Neuronal stem cell (in vitro differentiated cells): ENCODE measurements around the gene ANKDD1B.
A peak's percentile ranks its signal among the peaks of the same experiment; 100 is the strongest.

ENCODE experiments used
- DNase-seq: peaks from one replicate; pipeline ENCODE4 v3.0.0-alpha.2; 2013; ENCODE audit warnings: low spot score
- H2AFZ ChIP-seq: one replicate; pipeline ENCODE4 v1.6.1; 2013; ENCODE audit warnings: mild to moderate bottlenecking, low read length, inconsistent platforms
- H2AK5ac ChIP-seq: 2 replicates; pipeline ENCODE4 v1.6.1; 2013; ENCODE audit warnings: low read depth, mild to moderate bottlenecking, inconsistent platforms, low read length, moderate library complexity, mixed read lengths
- H2BK120ac ChIP-seq: 2 replicates; pipeline ENCODE4 v1.6.1; 2013; ENCODE audit warnings: low read depth, mild to moderate bottlenecking, inconsistent platforms, low read length, moderate library complexity, mixed read lengths
- H2BK12ac ChIP-seq: one replicate; pipeline ENCODE4 v1.6.1; 2013; ENCODE audit warnings: low read length, inconsistent platforms
- H2BK15ac ChIP-seq: 2 replicates; pipeline ENCODE4 v1.6.1; 2013; ENCODE audit warnings: mild to moderate bottlenecking, low read length, inconsistent platforms, mixed read lengths
- H2BK5ac ChIP-seq: one replicate; pipeline ENCODE4 v1.6.1; 2013; ENCODE audit warnings: inconsistent platforms, mild to moderate bottlenecking, low read length, moderate library complexity
- H3K14ac ChIP-seq: one replicate; pipeline ENCODE4 v1.6.1; 2013; ENCODE audit warnings: low read length, inconsistent platforms
- H3K18ac ChIP-seq: 2 replicates; pipeline ENCODE4 v1.6.1; 2013; ENCODE audit warnings: low read length, inconsistent platforms
- H3K23ac ChIP-seq: 2 replicates; pipeline ENCODE4 v1.6.1; 2013; ENCODE audit warnings: low read depth, mild to moderate bottlenecking, mixed read lengths, low read length, inconsistent platforms; ENCODE audit not compliant: poor library complexity
- H3K27ac ChIP-seq: replicated peaks from 3 replicates; pipeline ENCODE4 v1.5.1; 2013; ENCODE audit warnings: low read length, inconsistent platforms
- H3K27me3 ChIP-seq, 3 experiments: 2 replicates each; pipeline ENCODE4 v1.6.1; 2013; ENCODE audit warnings: low read length in 3 of 3, mild to moderate bottlenecking in 2 of 3, inconsistent platforms in 1 of 3, low read depth in 1 of 3, mixed read lengths in 1 of 3, moderate library complexity in 1 of 3; ENCODE audit not compliant: control insufficient read depth in 3 of 3, insufficient read depth in 3 of 3
- H3K36me3 ChIP-seq, 2 donors: replicated peaks in 1 of 2; 2 replicates each; pipeline ENCODE4 v1.6.1; 2013; ENCODE audit warnings: low read length in 2 of 2; ENCODE audit not compliant: control insufficient read depth in 2 of 2, insufficient read depth in 2 of 2
- H3K4ac ChIP-seq: 2 replicates; pipeline ENCODE4 v1.6.1; 2013; ENCODE audit warnings: inconsistent platforms, mild to moderate bottlenecking, low read length, moderate library complexity
- H3K4me1 ChIP-seq, 2 donors: 1 replicate in 1 of 2; 2 replicates in 1 of 2; pipeline ENCODE4 v1.6.1; 2013; ENCODE audit warnings: low read length in 2 of 2, low read depth in 1 of 2; ENCODE audit not compliant: control insufficient read depth in 2 of 2, insufficient read depth in 1 of 2
- H3K4me2 ChIP-seq: one replicate; pipeline ENCODE4 v1.6.1; 2013; ENCODE audit warnings: mild to moderate bottlenecking, low read length, inconsistent platforms; ENCODE audit not compliant: insufficient read depth, poor library complexity, severe bottlenecking
- H3K4me3 ChIP-seq, 2 donors: 2 replicates each; pipeline ENCODE4 v1.5.1; 2013; ENCODE audit warnings: low read length in 2 of 2, mild to moderate bottlenecking in 2 of 2, inconsistent platforms in 1 of 2, moderate library complexity in 1 of 2
- H3K79me1 ChIP-seq: one replicate; pipeline ENCODE4 v1.6.1; 2013; ENCODE audit warnings: low read depth, mild to moderate bottlenecking, inconsistent platforms, low read length, moderate library complexity
- H3K9ac ChIP-seq: one replicate; pipeline ENCODE4 v1.6.1; 2013; ENCODE audit warnings: mild to moderate bottlenecking, low read depth, low read length, inconsistent platforms; ENCODE audit not compliant: poor library complexity
- H3K9me3 ChIP-seq, 2 donors: replicated peaks in 1 of 2; 2 replicates each; pipeline versions ENCODE3 to v1.6.1; 2013; ENCODE audit warnings: low read length in 2 of 2, mild to moderate bottlenecking in 2 of 2, inconsistent platforms in 1 of 2, low read depth in 1 of 2, mixed read lengths in 1 of 2, moderate library complexity in 1 of 2; ENCODE audit not compliant: control insufficient read depth in 2 of 2, insufficient read depth in 1 of 2
- H4K8ac ChIP-seq: one replicate; pipeline ENCODE4 v1.6.1; 2013; ENCODE audit warnings: low read depth, mild to moderate bottlenecking, inconsistent platforms, low read length, moderate library complexity
- H4K91ac ChIP-seq: one replicate; pipeline ENCODE4 v1.6.1; 2013; ENCODE audit warnings: low read length, low read depth, mild to moderate bottlenecking, inconsistent platforms; ENCODE audit not compliant: poor library complexity
- WGBS, 2 donors: extraction: QIAGEN DNeasy Blood & Tissue Kit; methylation state at CpG; one replicate each; pipeline ENCODE4 v1.1.7; 2013; ENCODE audit warnings: missing lambda C conversion rate in 2 of 2, mixed read lengths in 1 of 2; ENCODE audit not compliant: insufficient read length in 2 of 2, insufficient replicate concordance in 1 of 2; ENCODE audit errors: extremely low coverage in 2 of 2; 5-methylcytosine and 5-hydroxymethylcytosine counted together

The ANKDD1B gene

GRCh38 chr5:75623846-75624245, 12.6 kb downstream of the ANKDD1B start:
- no peaks in the 10 kb centered on the region for H3K9me3 ChIP-seq
- H2BK5ac ChIP-seq: no peak overlapping the region
- no peaks in the 10 kb centered on the region for H3K27me3 ChIP-seq
- H4K8ac ChIP-seq: no peak overlapping the region
- H2BK12ac ChIP-seq: no peak overlapping the region
- H4K91ac ChIP-seq: no peak overlapping the region
- no peak overlapping the region for H2BK15ac ChIP-seq
- no peak overlapping the region for H3K9ac ChIP-seq
- no peak overlapping the region for H3K18ac ChIP-seq
- no peak overlapping the region for H2AK5ac ChIP-seq
- H2AFZ ChIP-seq: peak overlapping the region; percentile 21
- H3K4me2 ChIP-seq: no peak overlapping the region
- H3K27ac ChIP-seq: no peak overlapping the region
- DNase-seq: no peak
- no peaks in the 10 kb centered on the region for H3K4me1 ChIP-seq
- no peaks in the 10 kb centered on the region for H3K79me1 ChIP-seq
- H3K36me3 ChIP-seq: no peaks in the 10 kb centered on the region
- H3K14ac ChIP-seq: no peak overlapping the region
- H3K4ac ChIP-seq: no peak overlapping the region
- H3K4me3 ChIP-seq: no peak overlapping the region
- no peak overlapping the region for H3K23ac ChIP-seq
- no peak overlapping the region for H2BK120ac ChIP-seq

DNA sequence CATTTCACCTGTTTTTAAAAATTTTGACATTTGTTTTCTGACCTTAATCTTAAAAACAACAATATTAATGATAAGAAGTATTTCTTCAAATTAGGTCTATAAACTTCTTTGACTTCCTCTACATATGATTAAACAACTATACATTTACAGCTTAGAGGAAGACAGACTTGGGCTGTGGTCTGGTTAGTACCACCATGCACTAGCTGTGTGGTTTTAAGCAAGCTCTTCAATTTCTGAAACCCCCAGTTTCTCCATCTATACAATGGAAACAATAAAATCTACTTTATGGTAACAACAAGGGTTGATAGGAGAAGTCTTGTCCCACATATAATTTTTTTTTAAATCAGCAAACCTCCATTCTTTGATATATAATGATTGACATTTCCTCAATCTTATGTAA, 15.7 kb downstream of the ANKDD1B start:
- no peaks in the 10 kb centered on the region for H3K4me1 ChIP-seq
- H2BK5ac ChIP-seq: no peak overlapping the region
- H3K4ac ChIP-seq: no peak overlapping the region
- no peaks in the 10 kb centered on the region for H3K79me1 ChIP-seq
- no peaks in the 10 kb centered on the region for H3K36me3 ChIP-seq
- H3K4me2 ChIP-seq: no peak overlapping the region
- H3K27me3 ChIP-seq: no peaks in the 10 kb centered on the region
- no peak overlapping the region for H4K8ac ChIP-seq
- H2BK15ac ChIP-seq: no peak overlapping the region
- H3K9me3 ChIP-seq: no peaks in the 10 kb centered on the region
- no peak overlapping the region for H3K18ac ChIP-seq
- no peak overlapping the region for H3K14ac ChIP-seq
- no peak overlapping the region for H3K9ac ChIP-seq
- no peak overlapping the region for H2AK5ac ChIP-seq
- no peak overlapping the region for H3K23ac ChIP-seq
- no peak overlapping the region for H3K4me3 ChIP-seq
- H4K91ac ChIP-seq: no peak overlapping the region
- H2BK120ac ChIP-seq: no peak overlapping the region
- DNase-seq: no peak
- no peak overlapping the region for H3K27ac ChIP-seq
- no peak overlapping the region for H2AFZ ChIP-seq
- no peak overlapping the region for H2BK12ac ChIP-seq

DNA sequence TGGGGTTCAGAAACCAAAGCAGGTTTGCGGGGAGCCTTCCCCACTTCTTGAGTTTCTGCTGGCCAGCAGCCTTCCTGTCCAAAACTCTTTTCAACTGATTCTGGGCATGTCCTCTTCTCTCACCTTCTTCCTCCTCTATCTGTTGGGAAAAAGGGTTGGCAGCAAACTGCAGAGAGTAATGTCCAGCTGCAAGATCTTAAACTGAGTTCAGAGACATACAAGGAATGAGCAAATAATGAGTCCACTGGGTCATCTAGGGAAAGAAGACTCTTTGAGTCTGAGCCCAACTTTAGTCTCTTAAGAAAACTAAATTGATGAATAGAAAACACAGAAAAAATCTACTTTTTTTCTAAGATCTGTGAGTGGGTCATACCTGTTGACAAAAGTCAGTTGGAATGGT, 16.5 kb downstream of the ANKDD1B start:
- no peak overlapping the region for H3K14ac ChIP-seq
- WGBS, 2 donors: no CpG with 5 or more reads among the region's 1 CpG

DNA sequence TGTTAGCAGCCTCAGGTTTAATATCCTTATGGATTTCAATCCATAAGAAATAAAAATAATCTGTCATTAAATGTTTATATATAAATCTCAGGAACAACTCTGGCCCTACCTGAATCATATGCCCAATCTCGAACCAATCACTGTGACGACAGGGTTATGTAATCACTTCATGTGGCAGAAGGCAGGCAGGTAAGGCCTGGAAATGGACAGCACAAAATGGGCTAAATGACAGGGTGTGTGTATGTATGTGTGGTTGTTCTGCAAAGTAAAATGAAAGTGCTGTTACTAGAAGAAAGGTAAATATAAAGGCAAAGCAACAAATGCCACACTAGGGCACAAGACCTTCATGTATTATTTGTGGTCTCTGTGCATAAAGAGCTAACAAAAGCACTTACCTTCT, 19.6 kb downstream of the ANKDD1B start:
- H2BK12ac ChIP-seq: no peak overlapping the region
- H3K18ac ChIP-seq: no peak overlapping the region
- no peak overlapping the region for H2BK120ac ChIP-seq
- no peaks in the 10 kb centered on the region for H3K36me3 ChIP-seq
- no peak overlapping the region for H3K4me2 ChIP-seq
- no peak overlapping the region for H4K91ac ChIP-seq
- H3K27me3 ChIP-seq: no peaks in the 10 kb centered on the region
- no peaks in the 10 kb centered on the region for H3K9me3 ChIP-seq
- H3K79me1 ChIP-seq: no peaks in the 10 kb centered on the region
- H3K4me3 ChIP-seq: no peak overlapping the region
- H3K4me1 ChIP-seq: no peaks in the 10 kb centered on the region
- H3K14ac ChIP-seq: no peak overlapping the region
- no peak overlapping the region for H2BK5ac ChIP-seq
- no peak overlapping the region for H2AFZ ChIP-seq
- WGBS, 2 donors: no CpG with 5 or more reads among the region's 2 CpGs
- H3K4ac ChIP-seq: no peak overlapping the region
- H2AK5ac ChIP-seq: no peak overlapping the region
- no peak overlapping the region for H3K27ac ChIP-seq
- H2BK15ac ChIP-seq: no peak overlapping the region
- H3K9ac ChIP-seq: no peak overlapping the region
- DNase-seq: no peak
- H3K23ac ChIP-seq: no peak overlapping the region
- H4K8ac ChIP-seq: no peak overlapping the region

More for the DNA sequence above, 16.5 kb downstream of the ANKDD1B start:
- no peak overlapping the region for H4K8ac ChIP-seq
- H2BK5ac ChIP-seq: no peak overlapping the region
- no peaks in the 10 kb centered on the region for H3K4me1 ChIP-seq
- no peaks in the 10 kb centered on the region for H3K9me3 ChIP-seq
- no peak overlapping the region for H4K91ac ChIP-seq
- H3K79me1 ChIP-seq: no peaks in the 10 kb centered on the region
- no peak overlapping the region for H3K23ac ChIP-seq
- no peak overlapping the region for H2AK5ac ChIP-seq
- no peak overlapping the region for H2AFZ ChIP-seq
- no peak overlapping the region for H2BK12ac ChIP-seq
- no peak overlapping the region for H3K4ac ChIP-seq
- H3K4me2 ChIP-seq: no peak overlapping the region
- no peak overlapping the region for H3K18ac ChIP-seq
- no peaks in the 10 kb centered on the region for H3K36me3 ChIP-seq
- H3K27ac ChIP-seq: no peak overlapping the region
- H3K27me3 ChIP-seq: no peaks in the 10 kb centered on the region
- no peak for DNase-seq
- no peak overlapping the region for H3K4me3 ChIP-seq
- no peak overlapping the region for H2BK120ac ChIP-seq
- H2BK15ac ChIP-seq: no peak overlapping the region
- H3K9ac ChIP-seq: no peak overlapping the region
